CD4-positive, alpha-beta T cell treated with Interleukin-1 beta for 1 hour (primary cell): ENCODE results near the gene UNC93B1.

Source experiments
- DNase-seq, 2 donors: peaks; one replicate each; pipeline ENCODE4 v3.0.0-alpha.2; 2020 to 2022

UNC93B1 gene

GRCh38 chr11:68039526-68040086 lies 35.7 kb upstream of the UNC93B1 start:
- DNase-seq: peak in 1 of 2 donors; percentile 4

GRCh38 chr11:68038718-68039525 lies 35.0 kb upstream of the UNC93B1 start, which contains the start of gene TCIRG1:
Gene TCIRG1, plus strand, starts transcription at chr11:68039025. Its CDS starts 2,247 bp downstream, at chr11:68041272.
- DNase-seq: peak; percentile 57 to 65

- no peak for DNase-seq
These were observed 34.4 kb upstream of the UNC93B1 start for GRCh38 chr11:68038226-68038717.

- DNase-seq: no peak
These were observed 33.7 kb upstream of the UNC93B1 start for GRCh38 chr11:68037411-68038225.

GRCh38 chr11:68036717-68037239 lies 32.9 kb upstream of the UNC93B1 start:
- peak; percentile 34 to 80 for DNase-seq

GRCh38 chr11:68036141-68036716 lies 32.3 kb upstream of the UNC93B1 start:
- peak in 1 of 2 donors; percentile 44 for DNase-seq

- DNase-seq: no peak
These were observed 31.5 kb upstream of the UNC93B1 start for GRCh38 chr11:68035266-68035876.

- DNase-seq: no peak
These were observed 29.8 kb upstream of the UNC93B1 start for GRCh38 chr11:68033708-68034045.

GRCh38 chr11:68032997-68033707 lies 29.3 kb upstream of the UNC93B1 start:
- no peak for DNase-seq

- no peak for DNase-seq
These were observed 28.1 kb upstream of the UNC93B1 start for GRCh38 chr11:68032003-68032402.

- DNase-seq: no peak
These were observed 27.2 kb upstream of the UNC93B1 start for GRCh38 chr11:68031144-68031464.

GRCh38 chr11:68030318-68031143 lies 26.6 kb upstream of the UNC93B1 start, which contains the start of gene NDUFS8:
Gene NDUFS8, plus strand, starts transcription at chr11:68030681. Its CDS starts 1,471 bp downstream, at chr11:68032152.
- peak; percentile 98 to 99 for DNase-seq

- no peak for DNase-seq
These were observed 25.1 kb upstream of the UNC93B1 start for GRCh38 chr11:68028802-68029545.

- DNase-seq: no peak
These were observed 23.8 kb upstream of the UNC93B1 start for GRCh38 chr11:68027667-68028066.

- DNase-seq: no peak
These were observed 22.7 kb upstream of the UNC93B1 start for GRCh38 chr11:68026391-68027105.

GRCh38 chr11:68025047-68025446 lies 21.1 kb upstream of the UNC93B1 start:
- DNase-seq: no peak

- DNase-seq: no peak
These were observed 20.6 kb upstream of the UNC93B1 start for GRCh38 chr11:68024508-68024907.

- no peak for DNase-seq
These were observed 18.6 kb upstream of the UNC93B1 start for GRCh38 chr11:68022531-68022930.

GRCh38 chr11:68021167-68021787 lies 17.4 kb upstream of the UNC93B1 start:
- DNase-seq: no peak
